Subcutaneous adipose tissue (tissue), 4 donors: Measurements from ENCODE around the gene CST11. TPM values are rescaled to one million over a fixed set of nuclear protein-coding genes. Genes with fewer than 3 reads are reported as not detected.

ENCODE experiments used
- CTCF ChIP-seq: fragments of 450-650 bp; IDR thresholded peaks from one replicate; pipeline ENCODE4 v1.5.1; 2016; ENCODE audit warnings: low read depth, mild to moderate bottlenecking, control low read depth, antibody characterized with exemption, moderate library complexity
- total RNA-seq, 4 donors: library from RNA; depleted of rRNA; stranded (reverse); fragments of >200 nt; gene quantifications; one replicate each; pipeline ENCODE4 v1.1.0, GENCODE V29; 2016

CST11 gene
- total RNA-seq, 4 donors from 2014 or later = not detected

- no peak for TF ChIP-seq CTCF
Observed at GRCh38 chr20:23451956-23452487, 654 bp downstream of the CST11 start.

- TF ChIP-seq CTCF = no peak
Observed at GRCh38 chr20:23450877-23451276, 1.8 kb downstream of the CST11 start.

- TF ChIP-seq CTCF = no peak
Observed at GRCh38 chr20:23449421-23449820, 3.3 kb downstream of the CST11 start.

GRCh38 chr20:23448167-23448566 lies 4.5 kb downstream of the CST11 start:
- no peak for TF ChIP-seq CTCF

GRCh38 chr20:23446505-23446904 lies 6.2 kb downstream of the CST11 start:
- TF ChIP-seq CTCF = no peak

- TF ChIP-seq CTCF = no peak
Observed at GRCh38 chr20:23445596-23446217, 7.0 kb downstream of the CST11 start.

GRCh38 chr20:23444859-23445258 lies 7.8 kb downstream of the CST11 start:
- no peak for TF ChIP-seq CTCF
